Cardiac septum (tissue), 1 donor: Measurements from ENCODE around the gene ARMC12. TPM values are rescaled to one million over a fixed set of nuclear protein-coding genes. Genes with fewer than 3 reads are reported as not detected.

Source experiments
- DNase-seq: peaks from one replicate; pipeline ENCODE4 v3.0.0-alpha.2; 2020; ENCODE audit warnings: low spot score
- intact Hi-C: fragments of 100-400 bp; cut with DNase I; formaldehyde crosslinking; loops from one replicate; pipeline ENCODE4 v1.14.0; 2022
- total RNA-seq: library from RNA; stranded (reverse); fragmentation: NEBNext Ultra II Directional; extraction: Animal tissue kit (Norgen Biotek cat#: 25700); gene quantifications from one replicate; pipeline ENCODE4 v1.2.1, GENCODE V29; 2021
- donor health status: DM: no; HTN: no; CAD: no.

The ARMC12 gene
- total RNA-seq, 1 donor from 2014 or later, result 0.22 TPM

GRCh38 chr6:35759426-35759825 is 22.6 kb downstream of the ARMC12 start:
- no peak for DNase-seq
- intact Hi-C loops, result no loop called here

GRCh38 chr6:35765739-35766138 is 28.9 kb downstream of the ARMC12 start:
- intact Hi-C loops, result no loop called here
- DNase-seq, result no peak

DNA sequence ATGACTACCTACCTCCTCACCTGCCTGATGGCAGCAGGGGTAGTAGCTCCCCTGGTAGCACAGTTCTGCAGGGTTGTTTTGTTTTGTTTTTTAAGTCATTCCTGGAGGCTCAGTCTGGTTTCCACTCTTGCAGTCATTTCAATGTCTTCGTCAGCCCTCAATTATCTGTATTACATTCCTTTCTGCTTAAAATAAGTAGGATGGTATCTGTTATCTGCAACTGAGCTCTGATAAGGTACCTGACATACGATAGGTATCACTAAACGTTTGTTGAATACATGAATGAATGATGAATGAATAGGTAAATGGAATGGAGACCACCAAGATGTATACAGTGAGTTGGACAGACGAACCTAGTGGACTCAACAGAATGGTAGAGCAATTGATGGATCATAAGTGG is 32.4 kb downstream of the ARMC12 start:
- intact Hi-C loops, result no loop called here
- DNase-seq, result no peak

DNA sequence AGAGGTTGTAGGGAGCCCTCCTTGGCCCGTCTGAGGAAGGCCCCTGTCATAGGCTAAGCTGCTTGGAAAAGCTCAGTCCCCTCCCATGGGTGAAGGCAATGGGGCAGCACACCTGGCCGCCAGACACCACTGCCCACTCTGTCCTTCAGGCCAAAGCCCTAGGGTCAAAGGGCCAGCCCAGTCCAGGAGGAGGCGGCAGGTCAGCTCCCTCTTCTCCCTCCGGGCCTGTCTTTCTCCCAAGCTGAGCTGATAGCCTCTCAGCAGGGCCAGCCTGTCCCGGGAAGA is 34.5 kb downstream of the ARMC12 start:
- no peak for DNase-seq
- intact Hi-C loops, result no loop called here

DNA sequence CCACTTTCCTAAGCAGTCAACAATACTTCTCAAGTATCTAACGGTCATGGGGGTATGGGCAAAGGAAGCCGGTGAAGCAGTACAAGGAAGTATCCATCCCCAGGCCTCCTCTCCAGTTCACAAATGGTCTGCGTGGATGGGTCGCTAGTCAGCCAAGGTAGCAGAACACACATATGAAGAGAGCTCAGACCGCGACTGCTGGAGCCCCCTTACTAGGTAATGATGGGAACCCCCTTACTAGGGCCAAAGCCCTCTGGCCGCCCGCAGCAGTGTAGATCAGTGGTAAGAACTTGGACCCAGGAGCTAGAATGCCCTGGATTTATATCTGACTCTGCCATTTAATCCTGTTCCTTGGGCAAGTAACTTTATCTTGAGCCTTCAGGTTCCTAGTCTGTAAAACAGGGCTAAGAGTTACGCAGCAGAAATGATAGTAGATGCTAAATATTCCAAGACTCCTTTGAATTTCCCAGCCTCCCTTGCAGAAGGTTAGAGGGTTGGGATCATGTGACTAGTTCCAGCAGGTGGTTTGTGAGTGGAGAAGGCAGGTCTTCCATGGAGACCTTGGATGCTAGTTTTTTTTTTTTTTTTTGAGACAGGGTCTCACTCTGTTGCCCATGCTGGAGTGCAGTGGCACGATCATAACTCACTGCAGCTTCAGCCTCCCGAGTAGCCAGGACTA is 37.4 kb downstream of the ARMC12 start:
- intact Hi-C loops, result no loop called here
- DNase-seq, result peak; percentile 12

DNA sequence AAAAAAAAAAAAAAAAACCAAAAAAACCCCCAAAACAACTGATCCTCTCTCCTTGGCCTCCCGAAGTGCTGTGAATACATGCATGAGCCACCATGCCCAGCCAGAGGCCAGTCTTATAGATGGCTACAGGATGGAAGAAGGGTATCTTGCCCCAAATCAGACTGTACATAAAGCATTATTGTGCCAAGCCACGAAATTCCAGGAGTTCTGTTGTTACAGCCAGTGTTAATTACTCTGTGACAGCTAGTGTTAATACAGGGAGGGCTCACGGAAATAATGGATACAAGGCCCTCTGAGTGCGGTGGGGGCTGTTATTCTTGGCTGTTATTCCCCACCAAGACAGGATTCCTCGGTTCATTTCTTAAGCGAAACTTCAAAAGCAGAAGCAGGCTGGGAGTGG is 38.2 kb downstream of the ARMC12 start:
- intact Hi-C loops, result no loop called here
- peak; percentile 12 for DNase-seq

DNA sequence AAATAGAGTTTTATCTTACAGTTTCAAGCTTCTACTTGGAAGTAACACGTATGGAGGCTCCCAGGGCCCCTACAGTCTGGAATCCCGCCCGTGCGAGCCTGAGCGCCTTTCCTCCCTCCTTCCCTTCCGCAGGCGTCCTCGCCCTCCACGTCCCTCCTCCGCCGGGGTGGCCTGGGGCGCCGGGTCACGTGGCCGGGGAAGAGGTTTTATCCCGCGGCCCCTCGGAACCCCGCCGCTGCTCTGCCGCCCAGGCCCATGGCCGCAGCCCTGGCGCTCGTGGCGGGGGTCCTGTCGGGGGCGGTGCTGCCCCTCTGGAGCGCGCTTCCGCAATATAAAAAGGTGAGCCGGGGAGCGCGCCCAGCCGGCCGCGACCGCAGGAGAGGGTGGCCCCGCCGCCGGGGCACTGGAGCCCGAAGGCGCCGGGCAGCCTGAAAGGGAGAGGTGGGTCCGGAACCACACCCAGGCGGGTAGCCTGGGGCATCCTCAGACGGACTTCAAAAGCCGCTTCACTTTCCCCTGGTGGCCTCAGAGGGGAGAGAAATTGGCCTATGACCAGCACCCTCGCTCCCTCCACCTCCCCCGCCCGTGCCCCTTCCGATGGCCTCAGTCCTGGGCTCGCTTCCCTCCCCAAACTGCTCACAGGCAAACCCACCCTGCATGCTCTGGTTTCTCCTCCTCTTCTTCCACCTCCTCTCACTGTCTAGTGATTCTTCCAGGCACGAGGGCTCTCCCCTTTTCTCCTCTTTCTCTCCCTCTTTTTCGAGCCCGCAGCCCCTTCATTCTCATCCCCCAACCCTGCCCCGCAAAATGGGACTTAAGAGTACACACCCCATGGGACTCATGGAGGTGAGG is 39.8 kb downstream of the ARMC12 start, which contains the start of gene CLPSL2:
Gene CLPSL2, plus strand, starts transcription at position 235 of the 852 bp plus-strand sequence. Its CDS starts 21 bp downstream, at position 256.
- DNase-seq, result peak; percentile 70
- intact Hi-C loops, result no loop called here

GRCh38 chr6:35777356-35778102 is 40.7 kb downstream of the ARMC12 start:
- intact Hi-C loops, result no loop called here

DNA sequence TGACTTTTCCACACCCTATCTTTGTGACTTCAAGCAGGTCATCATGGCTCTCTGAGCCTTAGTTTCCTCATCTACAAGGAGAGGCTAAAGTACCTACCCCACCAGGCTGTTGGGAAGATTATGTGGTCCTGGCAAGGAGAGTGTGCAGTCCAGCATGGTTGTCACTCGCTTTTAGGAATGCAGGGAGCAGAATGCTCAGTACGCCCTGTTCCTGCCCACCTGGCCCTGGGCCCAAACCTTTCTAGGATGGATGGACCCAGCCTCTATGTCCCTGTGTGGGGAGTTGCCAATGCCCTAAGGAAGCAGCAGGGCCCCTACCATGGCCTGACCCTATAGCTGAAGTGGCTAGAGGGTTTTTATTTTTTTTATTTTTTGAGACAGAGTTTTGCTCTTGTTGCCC is 41.6 kb downstream of the ARMC12 start:
- intact Hi-C loops, result no loop called here
- DNase-seq, result no peak

More at GRCh38 chr6:35777356-35778102, 40.7 kb downstream of the ARMC12 start:
- no peak for DNase-seq

- intact Hi-C loops, result no loop called here
- no peak for DNase-seq
These were observed 43.9 kb downstream of the ARMC12 start, which contains the start of gene CLPSL1 for GRCh38 chr6:35780719-35781118. Gene CLPSL1 (plus strand): TSS chr6:35781019. CDS start chr6:35781111, 92 bp downstream.

- intact Hi-C loops, result no loop called here
- no peak for DNase-seq
These were observed 44.5 kb downstream of the ARMC12 start for GRCh38 chr6:35781290-35781689.

DNA sequence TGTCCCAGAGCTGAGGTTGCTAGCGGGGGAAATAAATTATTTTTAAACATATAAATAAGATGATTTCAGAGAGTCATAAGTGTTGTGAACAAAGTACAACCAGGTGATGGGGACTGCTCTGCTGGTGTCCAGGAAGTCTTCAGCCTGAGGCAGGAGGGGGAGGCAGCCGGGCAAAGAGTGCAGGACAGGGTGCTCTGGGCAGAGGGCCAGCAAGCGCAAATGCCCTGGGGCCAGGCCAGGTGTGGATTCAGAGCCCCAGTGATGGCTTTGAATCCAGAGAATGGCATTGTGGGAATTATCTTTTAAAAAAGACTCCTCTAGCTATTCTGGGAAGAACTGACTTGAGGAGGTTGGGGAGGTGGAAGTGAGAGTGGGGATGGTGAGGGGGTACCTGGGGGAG is 45.6 kb downstream of the ARMC12 start:
- intact Hi-C loops, result no loop called here
- DNase-seq, result no peak

GRCh38 chr6:35784200-35784599 is 47.4 kb downstream of the ARMC12 start:
- DNase-seq, result no peak
- intact Hi-C loops, result no loop called here

DNA sequence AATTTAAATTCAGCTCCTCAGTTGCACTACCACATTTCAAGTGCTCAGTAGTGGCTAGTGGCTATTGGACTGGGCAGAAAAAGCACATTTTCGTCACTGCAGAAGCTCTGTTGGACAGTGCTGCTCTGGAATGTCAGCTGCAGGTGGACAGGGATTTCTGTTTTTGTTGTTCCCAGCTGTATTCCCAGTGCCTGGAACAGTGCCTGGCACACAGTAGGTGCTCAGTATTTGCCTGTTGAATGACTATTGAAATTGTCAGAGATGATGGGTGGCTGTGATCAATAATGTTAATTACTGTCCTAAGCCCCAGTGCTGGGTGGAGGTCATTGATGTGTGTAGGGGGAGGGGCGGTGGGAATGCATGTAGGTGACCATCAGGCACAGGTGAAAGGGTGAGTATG is 49.4 kb downstream of the ARMC12 start:
- intact Hi-C loops, result no loop called here
- DNase-seq, result no peak

DNA sequence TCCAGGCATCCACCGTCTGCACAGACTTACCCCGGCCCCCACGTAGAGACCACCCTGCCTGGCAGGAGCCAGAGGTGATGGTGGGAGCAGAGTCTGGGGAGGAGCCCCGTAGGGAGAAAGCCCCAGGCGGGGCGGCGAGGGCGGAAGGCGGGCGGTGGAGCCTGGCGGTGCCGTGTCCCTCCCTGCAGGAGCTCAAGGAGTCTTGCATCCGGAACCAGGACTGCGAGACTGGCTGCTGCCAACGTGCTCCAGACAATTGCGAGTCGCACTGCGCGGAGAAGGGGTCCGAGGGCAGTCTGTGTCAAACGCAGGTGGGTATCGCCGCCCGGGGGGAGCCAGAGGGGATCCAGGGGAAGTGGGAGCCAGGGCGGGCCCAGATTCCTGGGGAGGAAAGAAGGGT is 50.0 kb downstream of the ARMC12 start:
- intact Hi-C loops, result loop anchor here (1.0 kb wide), 1 partner anchor 11 kb away; no protein-coding TSS in a partner anchor
- DNase-seq, result no peak

DNA sequence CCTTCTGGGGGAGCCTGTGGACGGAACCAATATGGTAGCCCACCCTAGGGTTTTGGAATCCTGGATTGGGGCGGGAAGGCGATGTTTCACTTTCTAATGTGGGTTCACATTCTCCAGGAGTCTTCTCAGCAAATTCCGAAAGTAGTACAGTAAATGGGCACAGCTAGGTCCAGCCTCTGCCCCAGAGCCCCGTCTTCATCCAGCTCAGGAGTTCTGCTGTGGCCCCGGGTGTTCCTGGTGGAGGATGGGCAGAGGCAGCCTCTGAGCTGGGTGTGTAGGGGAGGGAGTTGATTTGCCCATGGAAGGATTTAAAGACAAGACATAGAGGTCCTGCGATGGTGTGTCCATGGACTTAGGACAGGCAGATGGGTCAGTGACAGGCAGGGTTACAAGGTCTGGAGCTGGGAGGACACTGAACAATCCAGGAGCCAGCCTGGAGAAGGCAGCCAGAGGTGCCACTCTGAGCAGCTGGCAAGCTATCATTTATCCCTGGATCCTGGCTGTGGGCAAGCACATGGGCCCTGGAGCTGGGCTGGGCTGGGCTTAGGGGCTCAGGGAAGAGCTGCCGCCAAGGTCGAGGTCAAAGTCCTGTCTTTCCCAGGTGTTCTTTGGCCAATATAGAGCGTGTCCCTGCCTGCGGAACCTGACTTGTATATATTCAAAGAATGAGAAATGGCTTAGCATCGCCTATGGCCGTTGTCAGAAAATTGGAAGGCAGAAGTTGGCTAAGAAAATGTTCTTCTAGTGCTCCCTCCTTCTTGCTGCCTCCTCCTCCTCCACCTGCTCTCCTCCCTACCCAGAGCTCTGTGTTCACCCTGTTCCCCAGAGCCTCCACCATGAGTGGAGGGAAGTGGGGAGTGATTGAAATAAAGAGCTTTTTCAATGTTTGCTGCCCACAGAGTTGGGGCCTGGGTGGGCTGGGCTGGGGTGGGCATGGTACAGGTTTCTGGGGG is 50.7 kb downstream of the ARMC12 start:
- no peak for DNase-seq
- intact Hi-C loops, result loop anchor here (1.0 kb wide), 1 partner anchor 11 kb away; no protein-coding TSS in a partner anchor

- intact Hi-C loops, result no loop called here
- DNase-seq, result no peak
These were observed 51.7 kb downstream of the ARMC12 start for GRCh38 chr6:35788423-35788982.

DNA sequence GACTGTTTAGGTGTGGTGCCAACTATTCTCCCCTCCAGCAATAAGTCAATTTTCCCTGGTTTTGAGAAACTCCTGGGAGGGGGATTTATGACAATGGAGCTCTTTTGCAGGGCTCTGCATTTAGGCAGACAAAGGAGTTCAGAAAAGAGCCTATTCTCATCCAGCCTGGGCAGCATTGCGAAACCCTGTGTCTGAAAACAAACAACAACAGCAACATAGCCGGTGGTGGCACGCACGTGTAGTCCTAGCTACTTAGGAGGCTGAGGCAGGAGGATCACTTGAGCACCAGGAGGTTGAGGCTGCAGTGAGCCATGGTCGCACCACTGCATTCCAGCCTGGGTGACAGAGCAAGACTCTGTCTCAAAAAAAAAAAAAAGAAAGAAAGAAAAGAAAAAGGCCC is 53.9 kb downstream of the ARMC12 start:
- no peak for DNase-seq
- intact Hi-C loops, result no loop called here
